G401.6 (cell line): ENCODE measurements around the gene GALNTL6.
"Not testable (repeated sequence)": the region's sequence is repeated elsewhere in the genome, so short reads cannot be mapped to it uniquely, and the experiment has no call there.

Experiments used
- FAIRE-seq: peaks from 2 replicates; lab custom pipeline; 2012; peaks lifted over from hg19 to GRCh38; lab: Jason Lieb, UNC

GALNTL6 gene

GRCh38 chr4:172951679-172952451 lies 1138.7 kb downstream of the GALNTL6 start:
- no peak for FAIRE-seq

GRCh38 chr4:172953896-172954568 lies 1140.8 kb downstream of the GALNTL6 start:
- FAIRE-seq: no peak

- not testable (repeated sequence) for FAIRE-seq
These were observed 1143.1 kb downstream of the GALNTL6 start for GRCh38 chr4:172956340-172956739.

- FAIRE-seq: no peak
These were observed 1144.0 kb downstream of the GALNTL6 start for GRCh38 chr4:172957216-172957615.

- no peak for FAIRE-seq
These were observed 1149.6 kb downstream of the GALNTL6 start for GRCh38 chr4:172962564-172963353.

- no peak for FAIRE-seq
These were observed 1150.5 kb downstream of the GALNTL6 start for GRCh38 chr4:172963498-172964294.

- not testable (repeated sequence) for FAIRE-seq
These were observed 1157.0 kb downstream of the GALNTL6 start for GRCh38 chr4:172970189-172970588.

- no peak for FAIRE-seq
These were observed 1161.4 kb downstream of the GALNTL6 start for GRCh38 chr4:172974586-172974985.

- FAIRE-seq: no peak
These were observed 1162.5 kb downstream of the GALNTL6 start for GRCh38 chr4:172975651-172976229.

GRCh38 chr4:172977491-172978041 lies 1164.4 kb downstream of the GALNTL6 start:
- FAIRE-seq: not testable (repeated sequence)

GRCh38 chr4:172978848-172979247 lies 1165.6 kb downstream of the GALNTL6 start:
- no peak for FAIRE-seq

GRCh38 chr4:172979332-172979731 lies 1166.1 kb downstream of the GALNTL6 start:
- no peak for FAIRE-seq

- no peak for FAIRE-seq
These were observed 1167.0 kb downstream of the GALNTL6 start for GRCh38 chr4:172980219-172980618.

GRCh38 chr4:172982151-172982590 lies 1169.0 kb downstream of the GALNTL6 start:
- no peak for FAIRE-seq

- FAIRE-seq: no peak
These were observed 1169.8 kb downstream of the GALNTL6 start for GRCh38 chr4:172983014-172983413.

GRCh38 chr4:172983631-172984030 lies 1170.4 kb downstream of the GALNTL6 start:
- FAIRE-seq: no peak

- FAIRE-seq: no peak
These were observed 1172.3 kb downstream of the GALNTL6 start for GRCh38 chr4:172985552-172985951.

GRCh38 chr4:172986114-172986513 lies 1172.9 kb downstream of the GALNTL6 start:
- FAIRE-seq: no peak

GRCh38 chr4:172989984-172990820 lies 1177.0 kb downstream of the GALNTL6 start:
- no peak for FAIRE-seq

GRCh38 chr4:172992648-172993378 lies 1179.6 kb downstream of the GALNTL6 start:
- FAIRE-seq: no peak
